Rectal smooth muscle tissue (tissue), 1 donor: ENCODE measurements around the gene NXT2.

Experiments
- H3K27ac ChIP-seq: one replicate; pipeline ENCODE4 v1.7.0; 2013; ENCODE audit warnings: low read depth, low read length, inconsistent platforms
- H3K27me3 ChIP-seq: one replicate; pipeline ENCODE4 v1.7.0; 2013; ENCODE audit warnings: low read length; ENCODE audit not compliant: control insufficient read depth, insufficient read depth
- H3K36me3 ChIP-seq: one replicate; pipeline ENCODE4 v1.7.0; 2013; ENCODE audit warnings: low read length; ENCODE audit not compliant: control insufficient read depth, insufficient read depth
- H3K4me1 ChIP-seq: one replicate; pipeline ENCODE4 v1.7.0; 2013; ENCODE audit warnings: low read length; ENCODE audit not compliant: control insufficient read depth, insufficient read depth
- H3K4me3 ChIP-seq: one replicate; pipeline ENCODE4 v1.7.0; 2013; ENCODE audit warnings: low read length
- H3K9ac ChIP-seq: one replicate; pipeline ENCODE4 v1.7.0; 2013; ENCODE audit warnings: low read length

The NXT2 gene

GRCh38 chrX:109536439-109537323, at the start of gene NXT2:
Gene NXT2, plus strand, starts transcription at chrX:109536844. Its CDS starts 163 bp downstream, at chrX:109537007.
- Histone ChIP-seq H3K4me3 (peak within 1 kb of the TSS; percentile 71), H3K9ac (peak within 1 kb of the TSS; percentile 88), H3K27ac (peak within 1 kb of the TSS; percentile 91), H3K27me3 (no peaks in the 10 kb centered on the region), H3K36me3 (no peaks in the 10 kb centered on the region), H3K4me1 (no peaks in the 10 kb centered on the region)

- no peak overlapping the region for H3K27ac ChIP-seq
- H3K36me3 ChIP-seq = no peaks in the 10 kb centered on the region
- H3K9ac ChIP-seq = no peak overlapping the region
- H3K4me3 ChIP-seq = no peak overlapping the region
- H3K27me3 ChIP-seq = no peaks in the 10 kb centered on the region
- H3K4me1 ChIP-seq = no peaks in the 10 kb centered on the region
These were observed 49.0 kb upstream of the NXT2 start for GRCh38 chrX:109487640-109488039.

- Histone ChIP-seq H3K9ac (no peak overlapping the region), H3K4me3 (no peak overlapping the region), H3K27ac (no peak overlapping the region), H3K36me3 (no peaks in the 10 kb centered on the region), H3K4me1 (no peaks in the 10 kb centered on the region), H3K27me3 (no peaks in the 10 kb centered on the region)
These were observed 47.5 kb upstream of the NXT2 start for GRCh38 chrX:109489174-109489573.

GRCh38 chrX:109498434-109498833, 38.2 kb upstream of the NXT2 start:
- no peaks in the 10 kb centered on the region for H3K4me1 ChIP-seq
- H3K9ac ChIP-seq = no peak overlapping the region
- no peak overlapping the region for H3K27ac ChIP-seq
- H3K27me3 ChIP-seq = no peaks in the 10 kb centered on the region
- H3K36me3 ChIP-seq = no peaks in the 10 kb centered on the region
- no peak overlapping the region for H3K4me3 ChIP-seq

GRCh38 chrX:109501176-109501575, 35.5 kb upstream of the NXT2 start:
- H3K27me3 ChIP-seq = no peaks in the 10 kb centered on the region
- no peak overlapping the region for H3K4me3 ChIP-seq

GRCh38 chrX:109508915-109509314, 27.7 kb upstream of the NXT2 start:
- no peaks in the 10 kb centered on the region for H3K4me1 ChIP-seq
- H3K4me3 ChIP-seq = no peak overlapping the region
- no peaks in the 10 kb centered on the region for H3K27me3 ChIP-seq
- H3K36me3 ChIP-seq = no peaks in the 10 kb centered on the region
- H3K27ac ChIP-seq = no peak overlapping the region
- no peak overlapping the region for H3K9ac ChIP-seq

More at GRCh38 chrX:109501176-109501575, 35.5 kb upstream of the NXT2 start:
- Histone ChIP-seq H3K9ac (no peak overlapping the region), H3K27ac (no peak overlapping the region), H3K36me3 (no peaks in the 10 kb centered on the region), H3K4me1 (no peaks in the 10 kb centered on the region)

GRCh38 chrX:109511113-109511512, 25.5 kb upstream of the NXT2 start:
- Histone ChIP-seq H3K4me3 (no peak overlapping the region), H3K9ac (no peak overlapping the region), H3K36me3 (no peaks in the 10 kb centered on the region), H3K27me3 (no peaks in the 10 kb centered on the region), H3K4me1 (no peaks in the 10 kb centered on the region), H3K27ac (no peak overlapping the region)

- Histone ChIP-seq H3K27ac (no peak overlapping the region), H3K4me1 (no peaks in the 10 kb centered on the region), H3K4me3 (no peak overlapping the region), H3K27me3 (no peaks in the 10 kb centered on the region), H3K9ac (no peak overlapping the region), H3K36me3 (no peaks in the 10 kb centered on the region)
These were observed 17.6 kb upstream of the NXT2 start for GRCh38 chrX:109519001-109519400.

GRCh38 chrX:109533005-109533404, 3.6 kb upstream of the NXT2 start:
- no peak overlapping the region for H3K4me3 ChIP-seq
- H3K9ac ChIP-seq = no peak overlapping the region
- H3K4me1 ChIP-seq = no peaks in the 10 kb centered on the region
- no peaks in the 10 kb centered on the region for H3K36me3 ChIP-seq
- no peaks in the 10 kb centered on the region for H3K27me3 ChIP-seq
- H3K27ac ChIP-seq = no peak overlapping the region

- Histone ChIP-seq H3K4me1 (no peaks in the 10 kb centered on the region), H3K4me3 (no peak overlapping the region), H3K36me3 (no peaks in the 10 kb centered on the region), H3K9ac (no peak overlapping the region), H3K27ac (no peak overlapping the region), H3K27me3 (no peaks in the 10 kb centered on the region)
These were observed 3.0 kb upstream of the NXT2 start for GRCh38 chrX:109533631-109534030.

- Histone ChIP-seq H3K9ac (no peak overlapping the region), H3K4me3 (no peak overlapping the region), H3K4me1 (no peaks in the 10 kb centered on the region), H3K27ac (no peak overlapping the region), H3K27me3 (no peaks in the 10 kb centered on the region), H3K36me3 (no peaks in the 10 kb centered on the region)
These were observed 1.7 kb upstream of the NXT2 start for GRCh38 chrX:109534933-109535332.

GRCh38 chrX:109535578-109535977, 1.1 kb upstream of the NXT2 start:
- Histone ChIP-seq H3K9ac (no peak overlapping the region), H3K27me3 (no peaks in the 10 kb centered on the region), H3K4me3 (no peak overlapping the region), H3K27ac (no peak overlapping the region), H3K36me3 (no peaks in the 10 kb centered on the region), H3K4me1 (no peaks in the 10 kb centered on the region)

GRCh38 chrX:109537324-109537665, 651 bp downstream of the NXT2 start:
- Histone ChIP-seq H3K27ac (peak overlapping the region; percentile 91), H3K27me3 (no peaks in the 10 kb centered on the region), H3K4me1 (no peaks in the 10 kb centered on the region), H3K36me3 (no peaks in the 10 kb centered on the region), H3K4me3 (peak overlapping the region; percentile 63), H3K9ac (peak overlapping the region; percentile 38)
